ENCODE data around the gene TBC1D22A. TPM values are rescaled to one million over a fixed set of nuclear protein-coding genes. Genes with fewer than 3 reads are reported as not detected.

Gene TBC1D22A
- total and polyA plus RNA-seq, 4 experiments from 2014 or later: 20.6 to 49.2 (median 36.7) TPM

- H3K36me3 Mint-ChIP-seq: peaks cover 0 to 4% of the 10 kb centered on the region in 2 donors
- Histone ChIP-seq H3K27me3 (ENCODE audit: insufficient read depth, low read length) (no peaks in the 10 kb centered on the region), H3K9me3 (ENCODE audit: control insufficient read depth in 1 of 2, low read length in 2 of 2) (no peaks in the 10 kb centered on the region), H3K36me3 (ENCODE audit: insufficient read depth, low read length) (no peaks in the 10 kb centered on the region), H3K4me3 (ENCODE audit: low read length in 2 of 2) (no peak overlapping the region), H3K27ac (ENCODE audit: low read depth, low read length) (no peak overlapping the region), H3K4me1 (ENCODE audit: insufficient read depth, low read length) (peaks cover 16% of the 10 kb centered on the region)
- H3K4me1 Mint-ChIP-seq: peaks cover 10 to 34% (median 18%) of the 10 kb centered on the region in 4 donors
- ChIA-PET CTCF (ENCODE audit: partially characterized antibody) (interaction anchor here (1.2 to 10.0 kb wide), 5 partner anchors 15 to 357 kb away, joined by 3 to 233 read pairs (median 56); no protein-coding TSS in a partner anchor), POLR2A (ENCODE audit: partially characterized antibody) (interaction anchor here (1.3 to 4.6 kb wide), 2 partner anchors 7 to 17 kb away, joined by 3 to 30 read pairs; partner anchors contain the start of gene CERK)
- peaks cover 0 to 6% (median 2%) of the 10 kb centered on the region in 8 donors for H3K9me3 Mint-ChIP-seq
- intact Hi-C loops (cut with micrococcal nuclease): no loop called here
- H3K27me3 Mint-ChIP-seq: no peaks in the 10 kb centered on the region
- peak overlapping the region in 2 of 7 donors; percentile 2 to 75 for H3K27ac Mint-ChIP-seq
- no peak overlapping the region for H3K4me3 Mint-ChIP-seq
- DNase-seq: no peak
Measured at GRCh38 chr22:46756097-46756496, 6.4 kb upstream of the TBC1D22A start.

- no peak overlapping the region for H3K4me3 ChIP-seq (ENCODE audit: low read length in 2 of 2)
- POLR2A ChIA-PET (ENCODE audit: partially characterized antibody): interaction anchor here (0.7 to 4.6 kb wide), 3 partner anchors 8 to 34 kb away, joined by 3 to 30 read pairs (median 5); partner anchors contain the start of gene CERK
- Mint-ChIP-seq H3K27ac (no peak overlapping the region), H3K27me3 (no peaks in the 10 kb centered on the region), H3K36me3 (peaks cover 0 to 7% of the 10 kb centered on the region in 2 donors), H3K4me1 (peaks cover 15 to 44% (median 26%) of the 10 kb centered on the region in 4 donors), H3K9me3 (peaks cover 0 to 6% (median 2%) of the 10 kb centered on the region in 8 donors), H3K4me3 (no peak overlapping the region)
- no peaks in the 10 kb centered on the region for H3K27me3 ChIP-seq (ENCODE audit: insufficient read depth, low read length)
- no peak for DNase-seq
- H3K27ac ChIP-seq (ENCODE audit: low read depth, low read length): no peak overlapping the region
- H3K9me3 ChIP-seq (ENCODE audit: control insufficient read depth in 1 of 2, low read length in 2 of 2): no peaks in the 10 kb centered on the region
- H3K4me1 ChIP-seq (ENCODE audit: insufficient read depth, low read length): peaks cover 26% of the 10 kb centered on the region
- intact Hi-C loops (cut with micrococcal nuclease): no loop called here
- CTCF ChIA-PET (ENCODE audit: partially characterized antibody): interaction anchor here (1.2 to 10.0 kb wide), 7 partner anchors 16 to 356 kb away, joined by 3 to 233 read pairs (median 19); no protein-coding TSS in a partner anchor
- H3K36me3 ChIP-seq (ENCODE audit: insufficient read depth, low read length): no peaks in the 10 kb centered on the region
Measured at GRCh38 chr22:46757104-46757503, 5.3 kb upstream of the TBC1D22A start.

GRCh38 chr22:46758121-46758520 is 4.3 kb upstream of the TBC1D22A start:
- POLR2A ChIA-PET (ENCODE audit: partially characterized antibody): interaction anchor here (1.0 to 7.5 kb wide), 9 partner anchors 8 to 45 kb away, joined by 3 to 100 read pairs (median 8); partner anchors contain the start of gene CERK
- CTCF ChIA-PET (ENCODE audit: partially characterized antibody): interaction anchor here (0.7 to 10.0 kb wide), 15 partner anchors 8 to 722 kb away, joined by 3 to 233 read pairs (median 6); no protein-coding TSS in a partner anchor
- H3K9me3 Mint-ChIP-seq: peaks cover 0 to 6% (median 2%) of the 10 kb centered on the region in 8 donors
- H3K36me3 ChIP-seq (ENCODE audit: insufficient read depth, low read length): no peaks in the 10 kb centered on the region
- H3K36me3 Mint-ChIP-seq: peaks cover 0 to 16% of the 10 kb centered on the region in 2 donors
- no peak overlapping the region for H3K27ac Mint-ChIP-seq
- H3K4me3 ChIP-seq (ENCODE audit: low read length in 2 of 2): no peak overlapping the region
- no peaks in the 10 kb centered on the region for H3K27me3 ChIP-seq (ENCODE audit: insufficient read depth, low read length)
- no peak for DNase-seq
- no peaks in the 10 kb centered on the region for H3K9me3 ChIP-seq (ENCODE audit: control insufficient read depth in 1 of 2, low read length in 2 of 2)
- intact Hi-C loops (cut with micrococcal nuclease): no loop called here
- no peaks in the 10 kb centered on the region for H3K27me3 Mint-ChIP-seq
- no peak overlapping the region for H3K4me3 Mint-ChIP-seq
- H3K27ac ChIP-seq (ENCODE audit: low read depth, low read length): no peak overlapping the region
- H3K4me1 ChIP-seq (ENCODE audit: insufficient read depth, low read length): peaks cover 29% of the 10 kb centered on the region
- H3K4me1 Mint-ChIP-seq: peaks cover 20 to 54% (median 34%) of the 10 kb centered on the region in 4 donors

- Histone ChIP-seq H3K4me3 (ENCODE audit: low read length in 2 of 2) (no peak overlapping the region), H3K36me3 (ENCODE audit: insufficient read depth, low read length) (no peaks in the 10 kb centered on the region), H3K27ac (ENCODE audit: low read depth, low read length) (no peak overlapping the region), H3K27me3 (ENCODE audit: insufficient read depth, low read length) (no peaks in the 10 kb centered on the region), H3K9me3 (ENCODE audit: control insufficient read depth in 1 of 2, low read length in 2 of 2) (no peaks in the 10 kb centered on the region), H3K4me1 (ENCODE audit: insufficient read depth, low read length) (peaks cover 36% of the 10 kb centered on the region)
- intact Hi-C loops (cut with micrococcal nuclease): loop anchor here (1.0 kb wide), 1 partner anchor 44 kb away; no protein-coding TSS in a partner anchor
- H3K4me3 Mint-ChIP-seq: peak overlapping the region in 1 of 8 donors; percentile 39
- H3K4me1 Mint-ChIP-seq: peaks cover 24 to 62% (median 40%) of the 10 kb centered on the region in 4 donors
- H3K36me3 Mint-ChIP-seq: peaks cover 0 to 17% of the 10 kb centered on the region in 2 donors
- H3K27me3 Mint-ChIP-seq: no peaks in the 10 kb centered on the region
- peak overlapping the region; percentile 55 to 88 (median 70) for H3K27ac Mint-ChIP-seq
- CTCF ChIA-PET (ENCODE audit: partially characterized antibody): interaction anchor here (0.7 to 10.0 kb wide), 17 partner anchors 8 to 723 kb away, joined by 3 to 233 read pairs (median 6); no protein-coding TSS in a partner anchor
- peak in 4 of 5 donors; percentile 31 to 55 (median 53) for DNase-seq
- peaks cover 0 to 6% (median 2%) of the 10 kb centered on the region in 8 donors for H3K9me3 Mint-ChIP-seq
- POLR2A ChIA-PET (ENCODE audit: partially characterized antibody): interaction anchor here (1.0 to 7.5 kb wide), 8 partner anchors 9 to 44 kb away, joined by 3 to 100 read pairs (median 8); partner anchors contain the start of gene CERK
Measured at GRCh38 chr22:46758867-46759290, 3.6 kb upstream of the TBC1D22A start.

GRCh38 chr22:46761017-46761416 is 1.4 kb upstream of the TBC1D22A start:
- peak overlapping the region; percentile 13 for H3K27ac ChIP-seq (ENCODE audit: low read depth, low read length)
- intact Hi-C loops (cut with micrococcal nuclease): no loop called here
- no peaks in the 10 kb centered on the region for H3K9me3 ChIP-seq (ENCODE audit: control insufficient read depth in 1 of 2, low read length in 2 of 2)
- H3K4me3 ChIP-seq (ENCODE audit: low read length in 2 of 2): no peak overlapping the region
- Mint-ChIP-seq H3K9me3 (peaks cover 0 to 6% (median 2%) of the 10 kb centered on the region in 8 donors), H3K4me3 (peak overlapping the region; percentile 51 to 99 (median 85)), H3K27ac (peak overlapping the region; percentile 88 to 100 (median 94)), H3K27me3 (no peaks in the 10 kb centered on the region), H3K36me3 (peaks cover 0 to 20% of the 10 kb centered on the region in 2 donors), H3K4me1 (peaks cover 33 to 75% (median 49%) of the 10 kb centered on the region in 4 donors)
- H3K27me3 ChIP-seq (ENCODE audit: insufficient read depth, low read length): no peaks in the 10 kb centered on the region
- POLR2A ChIA-PET (ENCODE audit: partially characterized antibody): interaction anchor here (1.2 to 7.5 kb wide), 5 partner anchors 11 to 31 kb away, joined by 3 to 100 read pairs (median 51); no protein-coding TSS in a partner anchor
- no peak for DNase-seq
- CTCF ChIA-PET (ENCODE audit: partially characterized antibody): interaction anchor here (2.5 to 10.0 kb wide), 6 partner anchors 11 to 41 kb away, joined by 5 to 233 read pairs (median 58); no protein-coding TSS in a partner anchor
- no peaks in the 10 kb centered on the region for H3K36me3 ChIP-seq (ENCODE audit: insufficient read depth, low read length)
- peaks cover 45% of the 10 kb centered on the region for H3K4me1 ChIP-seq (ENCODE audit: insufficient read depth, low read length)

- Mint-ChIP-seq H3K4me1 (peaks cover 30 to 76% (median 46%) of the 10 kb centered on the region in 4 donors), H3K9me3 (peaks cover 0 to under 1% (median 0%) of the 10 kb centered on the region in 8 donors), H3K4me3 (peak overlapping the region; percentile 98 to 100 (median 99)), H3K27me3 (no peaks in the 10 kb centered on the region), H3K27ac (peak overlapping the region; percentile 99 to 100 (median 100)), H3K36me3 (peaks cover under 1 to 21% of the 10 kb centered on the region in 2 donors)
- intact Hi-C loops (cut with micrococcal nuclease): loop anchor here (1.0 kb wide), 3 partner anchors 23 to 725 kb away; partner anchors contain the start of gene CERK
- Histone ChIP-seq H3K36me3 (ENCODE audit: insufficient read depth, low read length) (no peaks in the 10 kb centered on the region), H3K27me3 (ENCODE audit: insufficient read depth, low read length) (no peaks in the 10 kb centered on the region), H3K9me3 (ENCODE audit: control insufficient read depth in 1 of 2, low read length in 2 of 2) (no peaks in the 10 kb centered on the region), H3K4me3 (ENCODE audit: low read length in 2 of 2) (peak overlapping the region; percentile 94 to 96), H3K27ac (ENCODE audit: low read depth, low read length) (peak overlapping the region; percentile 99), H3K4me1 (ENCODE audit: insufficient read depth, low read length) (peaks cover 46% of the 10 kb centered on the region)
- ChIA-PET CTCF (ENCODE audit: partially characterized antibody) (interaction anchor here (1.0 to 10.0 kb wide), 8 partner anchors 12 to 41 kb away, joined by 3 to 233 read pairs (median 34); no protein-coding TSS in a partner anchor), POLR2A (ENCODE audit: partially characterized antibody) (interaction anchor here (0.6 to 7.5 kb wide), 23 partner anchors 8 to 198 kb away, joined by 3 to 100 read pairs (median 6); partner anchors contain the start of gene CERK)
- no peak for DNase-seq
Measured at GRCh38 chr22:46761539-46762237, 762 bp upstream of the TBC1D22A start.

Data from CD4-positive, alpha-beta memory T cell (primary cell).